ENCODE results near the gene MS4A8.
A peak's percentile ranks its signal among the peaks of the same experiment; 100 is the strongest.
"Not testable (repeated sequence)": the region's sequence is repeated elsewhere in the genome, so short reads cannot be mapped to it uniquely, and the experiment has no call there.

MS4A8 gene

GRCh38 chr11:60703374-60703773 lies 4.0 kb downstream of the MS4A8 start:
- Histone ChIP-seq H3K27me3 (replicated peaks; ENCODE audit: control insufficient read depth, insufficient read depth, low read length) (no peaks in the 10 kb centered on the region), H3K36me3 (ENCODE audit: control insufficient read depth, insufficient read depth, low read length) (no peaks in the 10 kb centered on the region), H3K4me3 (replicated peaks; ENCODE audit: low read depth, low read length) (no peak overlapping the region)
- TF ChIP-seq CTCF (IDR thresholded peaks at IDR 0.05; ENCODE audit: insufficient read depth, low read length, poor library complexity, severe bottlenecking) = no peak
- no peak for DNase-seq (ENCODE audit: extremely low read depth, insufficient read length)

DNA sequence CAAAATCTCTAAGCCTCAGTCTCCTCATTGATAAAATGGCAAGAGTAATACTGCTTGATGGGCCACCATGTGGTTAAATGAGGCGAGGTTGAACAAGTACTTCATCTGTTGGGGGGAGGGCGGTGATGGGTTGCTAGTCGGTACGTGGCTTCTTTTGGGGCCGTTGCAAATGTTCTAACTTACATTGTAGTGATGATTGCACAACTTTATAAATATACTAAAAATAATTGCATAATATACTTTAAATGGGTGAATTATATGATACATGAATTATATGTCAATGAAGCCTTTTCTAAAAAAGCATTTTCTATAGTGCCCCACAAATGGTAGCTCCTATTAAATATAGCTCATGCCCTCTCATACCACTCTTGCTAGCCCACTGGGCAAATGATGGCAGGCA lies 6.5 kb downstream of the MS4A8 start:
- H3K4me3 ChIP-seq (replicated peaks; ENCODE audit: low read depth, low read length) = no peak overlapping the region
- TF ChIP-seq CTCF (IDR thresholded peaks at IDR 0.05; ENCODE audit: insufficient read depth, low read length, poor library complexity, severe bottlenecking) = no peak
- H3K27me3 ChIP-seq (replicated peaks; ENCODE audit: control insufficient read depth, insufficient read depth, low read length) = no peaks in the 10 kb centered on the region
- H3K36me3 ChIP-seq (ENCODE audit: control insufficient read depth, insufficient read depth, low read length) = no peaks in the 10 kb centered on the region
- no peak for DNase-seq (ENCODE audit: extremely low read depth, insufficient read length)

GRCh38 chr11:60706931-60707330 lies 7.5 kb downstream of the MS4A8 start:
- no peak for TF ChIP-seq CTCF (IDR thresholded peaks at IDR 0.05; ENCODE audit: insufficient read depth, low read length, poor library complexity, severe bottlenecking)
- Histone ChIP-seq H3K36me3 (ENCODE audit: control insufficient read depth, insufficient read depth, low read length) (no peaks in the 10 kb centered on the region), H3K4me3 (replicated peaks; ENCODE audit: low read depth, low read length) (no peak overlapping the region), H3K27me3 (replicated peaks; ENCODE audit: control insufficient read depth, insufficient read depth, low read length) (no peaks in the 10 kb centered on the region)
- DNase-seq (ENCODE audit: extremely low read depth, insufficient read length) = no peak

- peak; percentile 6 for TF ChIP-seq CTCF (IDR thresholded peaks at IDR 0.05; ENCODE audit: insufficient read depth, low read length, poor library complexity, severe bottlenecking)
- no peak for DNase-seq (ENCODE audit: extremely low read depth, insufficient read length)
- H3K27me3 ChIP-seq (replicated peaks; ENCODE audit: control insufficient read depth, insufficient read depth, low read length) = no peaks in the 10 kb centered on the region
These were observed 11.1 kb downstream of the MS4A8 start for GRCh38 chr11:60710482-60710881.

GRCh38 chr11:60711276-60711675 lies 11.9 kb downstream of the MS4A8 start:
- Histone ChIP-seq H3K4me3 (replicated peaks; ENCODE audit: low read depth, low read length) (no peak overlapping the region), H3K36me3 (ENCODE audit: control insufficient read depth, insufficient read depth, low read length) (no peaks in the 10 kb centered on the region), H3K27me3 (replicated peaks; ENCODE audit: control insufficient read depth, insufficient read depth, low read length) (no peaks in the 10 kb centered on the region)
- no peak for TF ChIP-seq CTCF (IDR thresholded peaks at IDR 0.05; ENCODE audit: insufficient read depth, low read length, poor library complexity, severe bottlenecking)
- no peak for DNase-seq (ENCODE audit: extremely low read depth, insufficient read length)

More at GRCh38 chr11:60710482-60710881, 11.1 kb downstream of the MS4A8 start:
- Histone ChIP-seq H3K36me3 (ENCODE audit: control insufficient read depth, insufficient read depth, low read length) (no peaks in the 10 kb centered on the region), H3K4me3 (replicated peaks; ENCODE audit: low read depth, low read length) (no peak overlapping the region)

GRCh38 chr11:60713423-60713822 lies 14.0 kb downstream of the MS4A8 start:
- H3K36me3 ChIP-seq (ENCODE audit: control insufficient read depth, insufficient read depth, low read length); H3K27me3 ChIP-seq (replicated peaks; ENCODE audit: control insufficient read depth, insufficient read depth, low read length); DNase-seq (ENCODE audit: extremely low read depth, insufficient read length); H3K4me3 ChIP-seq (replicated peaks; ENCODE audit: low read depth, low read length): not testable (repeated sequence)

Measured in GM06990 (cell line).